Common myeloid progenitor, CD34-positive (primary cell): ENCODE measurements around the gene MTCH1.

ENCODE experiments used
- CTCF ChIA-PET: fragments of 350-600 bp; sonication (Branson Sonifier 250); formaldehyde crosslinking; loops from one replicate; lab custom pipeline; 2021; ENCODE audit warnings: antibody characterized with exemption; lab: Charles Lee
- POLR2A ChIA-PET: fragments of 350-600 bp; sonication (Branson Sonifier 250); formaldehyde crosslinking; loops from one replicate; lab custom pipeline; 2021; ENCODE audit warnings: antibody characterized with exemption; lab: Charles Lee
- DNase-seq, 3 donors: peaks; one replicate each; pipeline versions ENCODE4 v3.0.0 to v3.0.0-alpha.2; 2013
- H3K27ac ChIP-seq, 2 experiments: 1 replicate in 1 of 2; 2 replicates in 1 of 2; pipeline ENCODE4 v1.7.0; 2013; ENCODE audit warnings: inconsistent platforms in 2 of 2, low read length in 2 of 2, mild to moderate bottlenecking in 2 of 2, low read depth in 1 of 2, moderate library complexity in 1 of 2; ENCODE audit not compliant: severe bottlenecking in 2 of 2, insufficient read depth in 1 of 2, poor library complexity in 1 of 2
- H3K27me3 ChIP-seq, 5 experiments: replicated peaks in 2 of 5; 1 replicate in 3 of 5; 2 replicates in 2 of 5; pipeline versions ENCODE4 v1.6.1 to v1.7.0; 2013; ENCODE audit warnings: low read length in 4 of 5, mild to moderate bottlenecking in 2 of 5, moderate library complexity in 2 of 5, inconsistent platforms in 1 of 5; ENCODE audit not compliant: insufficient read depth in 5 of 5, control insufficient read depth in 4 of 5
- H3K36me3 ChIP-seq, 4 experiments: 1 replicate in 2 of 4; 2 replicates in 2 of 4; pipeline versions ENCODE4 v1.6.1 to v1.7.0; 2013; ENCODE audit warnings: low read length in 3 of 4, control low read depth in 1 of 4, mild to moderate bottlenecking in 1 of 4; ENCODE audit not compliant: control insufficient read depth in 4 of 4, insufficient read depth in 4 of 4
- H3K4me1 ChIP-seq, 4 experiments: 1 replicate in 3 of 4; 2 replicates in 1 of 4; pipeline versions ENCODE4 v1.6.1 to v1.7.1; 2013; ENCODE audit warnings: low read length in 3 of 4, mild to moderate bottlenecking in 3 of 4, control low read depth in 1 of 4, inconsistent platforms in 1 of 4, moderate library complexity in 1 of 4; ENCODE audit not compliant: control insufficient read depth in 4 of 4, insufficient read depth in 4 of 4; ENCODE audit errors: control extremely low read depth in 1 of 4
- H3K4me3 ChIP-seq, 7 experiments: 1 replicate in 4 of 7; 2 replicates in 3 of 7; pipeline versions ENCODE4 v1.5.1 to v1.7.0; 2013; ENCODE audit warnings: mild to moderate bottlenecking in 7 of 7, low read length in 6 of 7, moderate library complexity in 6 of 7, inconsistent platforms in 2 of 7, low read depth in 2 of 7, control low read depth in 1 of 7; ENCODE audit not compliant: insufficient read depth in 4 of 7, control insufficient read depth in 1 of 7; ENCODE audit errors: extremely low read depth in 1 of 7
- H3K9me3 ChIP-seq, 5 experiments: 1 replicate in 4 of 5; 2 replicates in 1 of 5; pipeline versions ENCODE4 v1.6.1 to v1.7.1; 2013; ENCODE audit warnings: low read length in 4 of 5, mild to moderate bottlenecking in 2 of 5, inconsistent platforms in 1 of 5, low read depth in 1 of 5, moderate library complexity in 1 of 5; ENCODE audit not compliant: control insufficient read depth in 4 of 5, insufficient read depth in 2 of 5; ENCODE audit errors: control extremely low read depth in 1 of 5
- WGBS: methylation state at CpG from one replicate; pipeline ENCODE4 v1.1.5; 2013; ENCODE audit not compliant: insufficient coverage; 5-methylcytosine and 5-hydroxymethylcytosine counted together

Gene MTCH1

DNA sequence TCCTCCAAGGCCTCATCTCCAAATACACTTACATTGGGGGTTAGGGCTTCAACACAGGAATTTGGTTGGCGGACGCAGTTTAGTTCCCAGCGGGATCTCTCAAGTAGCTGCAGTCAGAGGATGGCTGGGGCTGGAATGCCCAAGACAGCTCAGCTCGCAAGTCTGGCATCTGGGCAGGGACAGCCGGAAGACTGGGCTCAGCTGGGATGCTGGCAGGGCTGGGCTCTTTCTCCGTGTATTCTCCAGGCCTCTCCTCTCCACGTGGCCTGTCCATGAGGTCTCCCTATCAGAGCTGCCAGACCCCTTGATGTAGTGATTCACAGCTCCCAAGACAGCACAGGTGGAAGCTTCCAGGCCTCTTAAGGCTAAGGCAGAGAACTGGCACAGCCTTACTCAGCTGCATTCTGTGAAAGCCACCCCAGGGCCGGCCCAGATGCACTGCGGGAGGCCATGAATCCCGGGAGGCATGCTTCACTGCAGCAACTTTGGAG is 24.5 kb upstream of the MTCH1 start:
- CTCF ChIA-PET = interaction anchor here (0.8 kb wide), 1 partner anchor 8 kb away, joined by 3 read pairs; no protein-coding TSS in a partner anchor
- WGBS = 100% methylated on average over 9 of the region's 10 CpGs
- POLR2A ChIA-PET = no interaction called here
- DNase-seq = no peak
- Histone ChIP-seq H3K9me3 (no peaks in the 10 kb centered on the region), H3K4me1 (peaks cover 6 to 40% (median 23%) of the 10 kb centered on the region in 4 experiments), H3K4me3 (no peak overlapping the region), H3K27ac (no peak overlapping the region), H3K36me3 (no peaks in the 10 kb centered on the region), H3K27me3 (no peaks in the 10 kb centered on the region)

DNA sequence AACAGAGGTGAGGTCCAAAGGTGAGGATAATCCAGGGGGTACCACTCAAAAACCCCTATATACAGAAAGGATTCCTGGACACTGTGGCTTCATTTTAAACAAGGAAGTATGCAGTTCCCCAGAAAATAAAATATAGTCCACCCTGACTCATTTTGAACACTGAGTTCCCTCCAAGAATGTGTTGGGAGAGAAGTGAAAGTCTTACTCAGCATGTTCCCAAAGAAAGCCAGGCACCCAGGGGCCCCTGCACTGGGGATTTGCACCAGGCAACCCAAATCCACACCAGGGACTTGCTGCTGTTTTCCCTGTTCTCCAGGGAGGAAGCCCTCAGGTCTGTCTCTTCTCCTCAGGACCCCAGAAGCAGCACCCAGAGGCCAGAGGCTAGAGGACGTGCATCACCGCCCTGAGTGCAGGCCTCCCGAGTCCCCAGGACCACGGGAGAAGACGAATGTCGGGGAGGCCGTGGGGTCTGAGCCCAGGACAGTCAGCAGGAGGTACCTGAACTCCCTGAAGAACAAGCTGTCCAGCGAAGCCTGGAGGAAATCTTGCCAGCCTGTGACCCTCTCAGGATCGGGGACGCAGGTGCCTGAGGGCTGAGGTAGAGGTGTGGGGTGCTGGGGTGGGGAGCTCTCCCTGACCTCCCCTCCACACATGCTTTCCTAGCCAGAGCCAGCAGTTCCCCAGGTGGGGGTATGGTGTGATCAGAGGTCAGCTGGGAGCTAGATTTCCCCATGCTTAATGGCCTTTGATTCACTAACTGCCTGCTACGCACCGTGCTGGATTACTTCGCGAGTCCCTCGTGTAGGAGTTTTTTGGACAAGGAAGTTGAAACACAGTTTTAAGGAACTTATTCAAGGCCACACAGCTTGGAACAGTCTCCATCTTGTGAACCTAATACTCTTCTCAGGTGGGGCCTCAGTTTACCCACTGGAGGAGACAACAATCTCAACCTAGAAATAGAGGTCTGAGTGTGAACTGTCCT is 22.8 kb upstream of the MTCH1 start:
- Histone ChIP-seq H3K27ac (no peak overlapping the region), H3K36me3 (no peaks in the 10 kb centered on the region), H3K27me3 (no peaks in the 10 kb centered on the region), H3K4me3 (no peak overlapping the region), H3K9me3 (no peaks in the 10 kb centered on the region), H3K4me1 (peaks cover 6 to 45% (median 27%) of the 10 kb centered on the region in 4 experiments)
- 92% methylated on average over 12 of the region's 15 CpGs for WGBS
- ChIA-PET CTCF (interaction anchor here (0.8 to 5.0 kb wide), 3 partner anchors 9 to 202 kb away, joined by 3 to 57 read pairs (median 4); no protein-coding TSS in a partner anchor), POLR2A (no interaction called here)
- no peak for DNase-seq

DNA sequence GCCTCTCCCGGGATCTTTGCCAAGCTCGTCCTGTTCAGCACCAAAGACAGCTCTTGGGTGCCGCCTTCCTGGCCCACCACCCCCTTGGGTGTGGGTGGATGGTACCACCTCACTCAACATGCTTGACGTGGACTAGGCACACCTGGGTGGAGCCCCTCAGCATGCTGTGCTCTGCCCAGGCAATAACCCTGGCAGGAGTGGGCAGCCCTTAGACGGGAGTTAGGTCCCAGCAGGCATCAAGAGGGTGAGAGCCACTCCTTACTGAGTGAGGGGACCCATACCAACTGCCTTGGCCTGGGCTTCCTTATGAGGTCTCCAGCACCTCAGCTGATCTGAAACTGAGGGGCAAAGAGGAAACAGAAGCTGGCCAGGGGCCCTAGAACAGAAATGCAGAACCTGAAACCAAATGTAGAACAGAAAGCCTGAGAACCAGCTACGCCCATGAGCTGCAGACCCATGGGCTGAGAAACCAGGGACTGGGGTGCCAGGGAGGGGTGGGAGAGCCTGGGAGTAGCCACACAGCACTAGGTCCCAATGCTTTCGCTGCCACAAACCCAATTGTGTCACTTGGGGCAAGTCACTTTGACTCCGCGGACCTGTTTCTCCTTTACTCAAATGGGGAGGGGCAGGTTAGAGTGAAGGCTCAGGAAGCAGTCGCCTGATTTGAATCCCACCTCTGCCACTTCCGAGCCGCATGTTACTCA is 21.5 kb upstream of the MTCH1 start:
- POLR2A ChIA-PET = no interaction called here
- H3K4me1 ChIP-seq = peaks cover 6 to 45% (median 27%) of the 10 kb centered on the region in 4 experiments
- H3K36me3 ChIP-seq = no peaks in the 10 kb centered on the region

DNA sequence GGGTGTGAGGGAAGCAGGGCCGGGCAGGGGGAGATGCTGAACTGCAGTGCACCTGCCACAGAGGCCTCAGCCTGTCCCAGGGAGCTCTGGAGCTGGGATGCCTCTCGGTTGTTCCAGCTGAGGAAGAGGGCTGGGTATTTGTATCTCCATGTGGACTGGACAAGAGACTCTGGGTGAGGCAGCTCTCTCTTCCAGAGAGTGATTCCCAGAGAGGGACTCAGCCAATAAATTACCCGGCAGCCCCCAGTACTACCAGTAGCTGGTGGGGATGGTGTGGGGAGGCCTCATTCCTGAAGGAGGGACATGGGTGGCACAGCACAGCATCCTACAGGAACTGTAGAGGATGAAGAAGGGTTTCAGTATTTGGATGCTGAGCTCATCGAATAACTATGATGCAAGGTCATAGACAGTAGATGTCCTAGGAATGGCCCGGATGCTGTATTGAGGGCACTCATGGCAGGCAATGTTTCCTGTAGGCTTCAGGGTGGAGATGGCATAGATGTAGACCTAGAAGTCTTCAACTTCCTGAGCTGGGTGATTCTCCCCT is 20.9 kb upstream of the MTCH1 start:
- Histone ChIP-seq H3K9me3 (no peaks in the 10 kb centered on the region), H3K36me3 (no peaks in the 10 kb centered on the region), H3K4me3 (peak overlapping the region in 1 of 7 experiments; percentile 40), H3K27ac (no peak overlapping the region), H3K27me3 (no peaks in the 10 kb centered on the region), H3K4me1 (peaks cover 6 to 46% (median 27%) of the 10 kb centered on the region in 4 experiments)
- 98% methylated on average over 5 of the region's 5 CpGs for WGBS
- no peak for DNase-seq
- ChIA-PET CTCF (interaction anchor here (0.7 to 5.0 kb wide), 8 partner anchors 11 to 207 kb away, joined by 3 to 57 read pairs (median 4); partner anchors contain the start of gene MTCH1), POLR2A (no interaction called here)

More for the DNA sequence above, 21.5 kb upstream of the MTCH1 start:
- no peak overlapping the region for H3K27ac ChIP-seq
- peak overlapping the region in 2 of 7 experiments; percentile 9 to 29 for H3K4me3 ChIP-seq
- peak in 2 of 3 donors; percentile 66 to 67 for DNase-seq
- H3K27me3 ChIP-seq = no peaks in the 10 kb centered on the region
- WGBS = 47% methylated on average over 9 of the region's 12 CpGs
- H3K9me3 ChIP-seq = no peaks in the 10 kb centered on the region
- CTCF ChIA-PET = interaction anchor here (0.7 to 5.0 kb wide), 8 partner anchors 11 to 206 kb away, joined by 3 to 57 read pairs (median 4); partner anchors contain the start of gene MTCH1

DNA sequence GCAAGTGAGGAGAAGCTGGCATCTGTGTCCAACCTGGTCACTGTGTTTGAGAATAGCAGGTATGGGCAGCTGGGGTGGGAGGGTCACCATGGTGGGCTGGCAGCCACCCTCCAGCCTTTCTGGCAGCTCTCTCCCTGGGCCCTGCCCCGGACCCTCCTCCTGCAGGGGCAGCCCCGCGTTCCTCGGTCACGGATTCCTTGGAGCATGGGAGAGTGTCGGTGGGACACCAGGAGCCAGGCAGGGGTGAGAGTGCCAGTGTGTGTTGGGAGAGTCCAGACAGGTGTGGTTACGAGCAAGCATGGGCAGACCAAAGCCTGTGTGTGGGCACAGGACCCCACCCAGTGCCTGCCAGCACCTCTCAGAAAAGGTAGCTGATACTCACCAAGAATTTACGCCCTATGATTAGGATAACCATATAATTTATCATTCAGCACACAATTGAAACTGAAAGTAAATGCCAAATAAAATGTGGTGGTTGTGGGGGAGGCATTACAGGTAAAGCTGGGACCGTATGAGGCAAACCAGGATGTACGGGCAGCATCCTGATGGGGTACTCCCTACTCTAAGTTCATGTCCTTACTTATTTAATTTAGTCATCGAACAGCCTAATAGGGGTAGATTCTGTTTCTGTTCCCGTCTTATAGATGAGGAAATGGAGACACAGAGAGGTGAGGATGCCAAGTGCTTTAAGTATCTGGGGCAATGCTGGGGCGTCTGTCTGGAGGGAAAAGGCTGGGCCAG is 20.0 kb upstream of the MTCH1 start:
- H3K9me3 ChIP-seq = no peaks in the 10 kb centered on the region
- WGBS = 86% methylated on average over 4 of the region's 13 CpGs
- no peaks in the 10 kb centered on the region for H3K27me3 ChIP-seq
- H3K36me3 ChIP-seq = no peaks in the 10 kb centered on the region
- H3K4me3 ChIP-seq = peak overlapping the region in 4 of 7 experiments; percentile 11 to 65 (median 26)
- ChIA-PET POLR2A (no interaction called here), CTCF (interaction anchor here (0.7 to 5.0 kb wide), 8 partner anchors 12 to 684 kb away, joined by 3 to 57 read pairs (median 4); partner anchors contain the start of gene MTCH1)
- H3K27ac ChIP-seq = peak overlapping the region in 1 of 2 experiments; percentile 10
- peaks cover 6 to 53% (median 27%) of the 10 kb centered on the region in 4 experiments for H3K4me1 ChIP-seq
- DNase-seq = peak in 2 of 3 donors; percentile 40 to 44
